Gastrocnemius medialis (tissue), 4 donors: ENCODE data around the gene CUL4B.

Source experiments
- CTCF ChIP-seq, 5 experiments: fragments of 450-650 bp in 3 of 5; fragments of 200-600 bp in 2 of 5; sonication (generic) in 2 of 5; IDR thresholded peaks in 4 of 5; conservative IDR thresholded peaks in 1 of 5; 1 replicate in 4 of 5; 2 replicates in 1 of 5; pipeline ENCODE4 v1.5.1; 2016 to 2019; ENCODE audit warnings: antibody characterized with exemption in 5 of 5, mild to moderate bottlenecking in 3 of 5, moderate library complexity in 3 of 5
- POLR2A ChIP-seq, 2 donors: fragments of 450-650 bp; IDR thresholded peaks; one replicate each; pipeline ENCODE4 v1.6.1; 2017; ENCODE audit warnings: antibody characterized with exemption in 2 of 2, mild to moderate bottlenecking in 2 of 2, moderate library complexity in 2 of 2

GRCh38 chrX:120477453-120477852, 83.3 kb downstream of the CUL4B start:
- no peak for TF ChIP-seq POLR2A (IDR thresholded peaks at IDR 0.05)
- no peak for TF ChIP-seq CTCF (IDR thresholded peaks at IDR 0.05 in 4 of 5, conservative IDR thresholded peaks at IDR 0.05 in 1 of 5)
